Measurements from ENCODE around the gene PRKCD.

GRCh38 chr3:53161450-53161819, 426 bp downstream of the PRKCD start:
- TF ChIP-seq POLR2AphosphoS5 (IDR thresholded peaks at IDR 0.05; ENCODE audit: low read depth, low read length) (no peak), SIN3A (IDR thresholded peaks at IDR 0.05; ENCODE audit: borderline replicate concordance, insufficient read depth, low read length) (no peak), REST (IDR thresholded peaks at IDR 0.05; ENCODE audit: insufficient read depth in 1 of 2, low read depth in 2 of 2, low read length in 2 of 2) (no peak), TAF1 (IDR thresholded peaks at IDR 0.05; ENCODE audit: borderline replicate concordance, insufficient read depth, low read length) (no peak), FOXP2 (optimal IDR thresholded peaks at IDR 0.05; ENCODE audit: borderline replicate concordance, extremely low read depth, extremely low read length, insufficient read depth) (no peak)
